Neural cell (in vitro differentiated cells): ENCODE measurements around the gene DHRS1.

Experiments
- EP300 ChIP-seq: fragments of 450-650 bp; conservative IDR thresholded peaks from 2 replicates; pipeline ENCODE4 v1.6.1; 2014; ENCODE audit warnings: antibody characterized with exemption, mild to moderate bottlenecking, moderate library complexity; ENCODE audit not compliant: poor library complexity, severe bottlenecking
- EZH2 ChIP-seq: fragments of 200-600, 300-800 bp; shearing (Covaris generic), sonication (generic); IDR thresholded peaks from 2 replicates; pipeline ENCODE4 v1.6.1; 2014; ENCODE audit warnings: antibody characterized with exemption, low read length, borderline replicate concordance, mild to moderate bottlenecking; ENCODE audit not compliant: insufficient read depth, poor library complexity, severe bottlenecking
- POLR2AphosphoS5 ChIP-seq: IDR thresholded peaks from 2 replicates; pipeline ENCODE4 v1.6.1; 2012
- RAD21 ChIP-seq: fragments of 450-650 bp; conservative IDR thresholded peaks from 2 replicates; pipeline ENCODE4 v1.6.1; 2014; ENCODE audit warnings: antibody characterized with exemption, mild to moderate bottlenecking, moderate library complexity
- TF ChIP-seq, protein P1 (sequence below): fragments of 450-650 bp; IDR thresholded peaks from 2 replicates; pipeline ENCODE4 v1.5.1; 2014; ENCODE audit warnings: antibody characterized with exemption, mild to moderate bottlenecking, moderate library complexity; ENCODE audit not compliant: poor library complexity, severe bottlenecking
- TF ChIP-seq, protein P2 (sequence below): IDR thresholded peaks from 2 replicates; pipeline ENCODE4 v1.6.1; 2012; ENCODE audit warnings: borderline replicate concordance

DNA sequence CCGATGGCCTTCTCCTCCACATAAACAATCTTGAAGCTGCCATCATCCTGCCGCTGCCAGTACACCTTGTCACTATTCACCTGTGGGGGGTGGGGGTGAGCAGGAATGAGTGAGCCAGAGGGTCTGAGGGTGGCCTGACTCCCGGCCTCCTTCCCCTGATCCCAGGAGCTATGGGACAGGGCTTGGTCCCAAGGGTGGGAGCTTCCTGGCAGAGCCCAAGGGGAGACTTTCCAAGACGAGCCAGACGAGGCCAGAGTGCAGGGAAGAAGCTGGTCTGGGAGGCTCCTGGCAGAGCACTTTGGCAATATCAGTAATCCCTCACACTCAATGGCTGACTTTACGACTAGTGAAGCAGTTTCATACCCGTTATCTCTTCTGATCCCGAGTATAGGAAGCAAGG, 44.1 kb downstream of the DHRS1 start:
- TF ChIP-seq EZH2 = no peak
- TF ChIP-seq, protein P1, sequence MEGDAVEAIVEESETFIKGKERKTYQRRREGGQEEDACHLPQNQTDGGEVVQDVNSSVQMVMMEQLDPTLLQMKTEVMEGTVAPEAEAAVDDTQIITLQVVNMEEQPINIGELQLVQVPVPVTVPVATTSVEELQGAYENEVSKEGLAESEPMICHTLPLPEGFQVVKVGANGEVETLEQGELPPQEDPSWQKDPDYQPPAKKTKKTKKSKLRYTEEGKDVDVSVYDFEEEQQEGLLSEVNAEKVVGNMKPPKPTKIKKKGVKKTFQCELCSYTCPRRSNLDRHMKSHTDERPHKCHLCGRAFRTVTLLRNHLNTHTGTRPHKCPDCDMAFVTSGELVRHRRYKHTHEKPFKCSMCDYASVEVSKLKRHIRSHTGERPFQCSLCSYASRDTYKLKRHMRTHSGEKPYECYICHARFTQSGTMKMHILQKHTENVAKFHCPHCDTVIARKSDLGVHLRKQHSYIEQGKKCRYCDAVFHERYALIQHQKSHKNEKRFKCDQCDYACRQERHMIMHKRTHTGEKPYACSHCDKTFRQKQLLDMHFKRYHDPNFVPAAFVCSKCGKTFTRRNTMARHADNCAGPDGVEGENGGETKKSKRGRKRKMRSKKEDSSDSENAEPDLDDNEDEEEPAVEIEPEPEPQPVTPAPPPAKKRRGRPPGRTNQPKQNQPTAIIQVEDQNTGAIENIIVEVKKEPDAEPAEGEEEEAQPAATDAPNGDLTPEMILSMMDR = no peak
- TF ChIP-seq, protein P2, sequence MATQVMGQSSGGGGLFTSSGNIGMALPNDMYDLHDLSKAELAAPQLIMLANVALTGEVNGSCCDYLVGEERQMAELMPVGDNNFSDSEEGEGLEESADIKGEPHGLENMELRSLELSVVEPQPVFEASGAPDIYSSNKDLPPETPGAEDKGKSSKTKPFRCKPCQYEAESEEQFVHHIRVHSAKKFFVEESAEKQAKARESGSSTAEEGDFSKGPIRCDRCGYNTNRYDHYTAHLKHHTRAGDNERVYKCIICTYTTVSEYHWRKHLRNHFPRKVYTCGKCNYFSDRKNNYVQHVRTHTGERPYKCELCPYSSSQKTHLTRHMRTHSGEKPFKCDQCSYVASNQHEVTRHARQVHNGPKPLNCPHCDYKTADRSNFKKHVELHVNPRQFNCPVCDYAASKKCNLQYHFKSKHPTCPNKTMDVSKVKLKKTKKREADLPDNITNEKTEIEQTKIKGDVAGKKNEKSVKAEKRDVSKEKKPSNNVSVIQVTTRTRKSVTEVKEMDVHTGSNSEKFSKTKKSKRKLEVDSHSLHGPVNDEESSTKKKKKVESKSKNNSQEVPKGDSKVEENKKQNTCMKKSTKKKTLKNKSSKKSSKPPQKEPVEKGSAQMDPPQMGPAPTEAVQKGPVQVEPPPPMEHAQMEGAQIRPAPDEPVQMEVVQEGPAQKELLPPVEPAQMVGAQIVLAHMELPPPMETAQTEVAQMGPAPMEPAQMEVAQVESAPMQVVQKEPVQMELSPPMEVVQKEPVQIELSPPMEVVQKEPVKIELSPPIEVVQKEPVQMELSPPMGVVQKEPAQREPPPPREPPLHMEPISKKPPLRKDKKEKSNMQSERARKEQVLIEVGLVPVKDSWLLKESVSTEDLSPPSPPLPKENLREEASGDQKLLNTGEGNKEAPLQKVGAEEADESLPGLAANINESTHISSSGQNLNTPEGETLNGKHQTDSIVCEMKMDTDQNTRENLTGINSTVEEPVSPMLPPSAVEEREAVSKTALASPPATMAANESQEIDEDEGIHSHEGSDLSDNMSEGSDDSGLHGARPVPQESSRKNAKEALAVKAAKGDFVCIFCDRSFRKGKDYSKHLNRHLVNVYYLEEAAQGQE = no peak
- no peak for TF ChIP-seq POLR2AphosphoS5
- TF ChIP-seq RAD21 = no peak
- TF ChIP-seq EP300 = no peak
